SHP77 (cell line): ENCODE data around the gene CENATAC.
"Not testable (repeated sequence)": the region's sequence is repeated elsewhere in the genome, so short reads cannot be mapped to it uniquely, and the experiment has no call there.

Source experiments
- DNase-seq, 2 experiments: peaks; one replicate each; lab custom pipeline; 2025; lab: John Stamatoyannopoulos, UW

CENATAC gene

DNA sequence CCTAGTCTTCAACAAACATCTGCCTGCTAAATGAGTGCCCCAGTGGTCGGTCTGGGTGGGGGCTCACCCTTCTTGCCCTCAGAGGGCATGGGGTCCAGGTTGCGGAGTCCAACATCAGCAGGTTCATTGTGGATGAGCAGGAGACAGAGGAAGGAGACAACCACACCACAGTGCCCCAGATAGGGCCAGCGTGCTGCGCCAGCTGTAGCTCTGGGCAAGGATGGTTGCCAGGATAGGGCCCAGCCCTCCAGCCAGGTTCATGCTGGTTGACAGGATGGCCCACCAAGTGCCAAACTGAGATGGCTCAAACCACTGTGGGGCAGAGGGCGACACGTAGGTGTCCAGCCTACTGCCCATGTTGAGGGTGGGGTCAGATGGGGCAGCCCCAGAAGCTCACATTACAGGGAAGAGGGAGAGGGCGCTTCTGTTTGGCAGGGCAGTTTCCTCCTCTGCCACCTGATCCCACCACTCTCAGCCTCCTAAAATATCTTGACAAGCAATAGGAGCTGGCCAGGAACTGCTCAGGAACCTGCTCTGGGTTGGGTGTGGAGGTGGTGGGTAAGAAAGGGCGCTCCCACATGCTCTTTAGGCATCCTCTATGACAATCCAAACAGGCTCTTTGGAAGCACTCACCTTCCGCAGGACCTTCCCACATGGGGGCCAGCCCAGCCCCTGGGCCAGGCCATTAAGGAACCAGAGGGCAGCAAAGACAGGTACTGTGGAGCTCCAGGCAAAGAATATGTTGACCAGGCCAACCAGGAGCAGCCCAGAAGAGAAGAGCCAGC lies 29.8 kb downstream of the CENATAC start:
- no peak for DNase-seq

DNA sequence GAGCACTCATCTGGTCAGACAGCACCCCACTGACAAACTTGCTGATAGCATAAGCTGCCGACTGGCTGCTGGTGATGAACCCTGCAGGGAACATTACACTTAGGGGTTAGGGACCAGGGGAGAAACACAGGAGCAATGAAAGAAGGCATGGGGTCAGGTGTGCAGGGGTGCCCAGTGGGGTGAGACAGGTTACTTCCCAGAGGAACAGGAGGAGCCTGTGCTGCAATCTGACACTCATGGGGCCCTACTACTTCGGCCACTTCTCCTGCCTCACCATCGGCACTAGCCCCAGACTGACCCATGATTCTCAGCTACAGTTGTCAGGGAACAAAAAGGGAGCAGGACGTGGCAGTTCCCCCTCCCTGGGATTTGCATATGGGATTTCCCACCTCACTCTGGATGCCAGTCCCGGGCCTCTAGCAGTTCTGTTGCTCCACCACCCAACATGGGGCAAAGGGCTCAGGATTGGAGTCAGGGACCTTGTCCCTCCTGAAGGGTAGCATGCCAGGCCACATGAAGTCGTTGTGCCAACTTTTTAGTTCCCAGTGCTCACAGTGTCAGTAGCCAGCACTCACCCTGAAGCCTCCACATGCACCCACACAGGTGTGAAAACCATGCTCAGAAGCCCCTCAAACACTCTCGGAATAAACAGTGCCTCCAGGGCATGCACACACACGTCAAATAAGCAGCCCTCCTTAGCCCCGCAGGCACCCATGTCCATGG lies 30.6 kb downstream of the CENATAC start:
- no peak for DNase-seq

DNA sequence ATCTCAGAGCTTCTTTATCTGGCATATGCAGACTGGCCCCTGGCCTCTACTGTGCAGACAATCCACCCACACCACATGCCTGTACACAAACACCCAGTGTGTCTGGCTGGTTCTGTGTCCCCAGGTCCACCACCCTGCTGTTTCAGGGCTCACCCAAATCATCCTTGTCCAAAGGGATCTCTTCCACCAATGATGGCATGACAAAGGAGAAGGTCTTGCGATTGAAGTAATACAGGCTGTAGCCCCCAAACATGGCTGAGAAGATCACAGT lies 31.1 kb downstream of the CENATAC start:
- DNase-seq, result no peak

DNA sequence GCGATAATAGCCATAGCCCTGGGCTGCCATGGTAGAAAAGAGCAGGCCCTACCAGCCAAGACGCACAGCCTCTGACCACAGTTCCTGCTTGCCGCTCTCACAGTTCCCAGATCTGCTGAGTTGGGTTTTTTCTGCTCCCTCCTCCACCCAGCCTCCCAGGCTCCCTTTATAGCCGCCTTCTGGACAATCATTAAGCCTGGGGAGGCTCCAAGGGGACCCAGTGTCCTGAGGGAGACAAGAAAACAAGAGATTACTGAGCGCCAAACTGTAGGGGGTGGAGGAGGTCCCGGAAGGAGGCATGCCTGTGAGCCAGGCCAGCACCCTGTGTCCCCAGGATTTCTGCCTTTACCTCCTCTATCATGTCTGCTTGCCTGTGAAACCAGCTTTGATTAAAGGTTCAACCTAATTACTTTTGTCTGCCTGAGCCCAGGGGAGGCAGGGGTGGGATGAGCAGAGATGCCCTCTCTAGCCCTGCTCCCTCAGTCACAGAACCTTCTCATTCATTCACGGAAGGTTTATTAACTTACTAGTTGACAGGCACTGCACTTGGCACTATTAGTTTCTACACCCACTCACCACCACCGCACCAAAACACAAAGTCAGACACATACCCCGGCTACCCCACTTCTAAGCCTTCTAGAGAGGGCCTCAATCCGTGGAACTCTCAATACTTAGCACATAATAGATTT lies 31.5 kb downstream of the CENATAC start:
- DNase-seq, result no peak

DNA sequence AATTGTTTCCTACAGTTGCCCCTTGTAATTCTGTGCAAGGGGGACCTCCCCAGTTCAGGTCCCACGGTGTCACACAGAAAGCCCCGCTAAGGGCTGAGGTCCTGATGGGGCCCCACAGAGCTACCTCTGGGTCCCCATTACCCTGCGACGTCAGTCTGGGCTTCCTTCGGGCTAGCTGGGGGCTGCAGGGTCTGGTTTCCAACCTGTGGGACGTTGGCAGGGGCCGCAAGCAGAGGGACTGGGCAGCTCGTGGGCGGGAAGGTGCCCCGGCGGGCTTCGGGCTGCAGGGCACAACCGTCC lies 32.0 kb downstream of the CENATAC start:
- DNase-seq, result no peak

DNA sequence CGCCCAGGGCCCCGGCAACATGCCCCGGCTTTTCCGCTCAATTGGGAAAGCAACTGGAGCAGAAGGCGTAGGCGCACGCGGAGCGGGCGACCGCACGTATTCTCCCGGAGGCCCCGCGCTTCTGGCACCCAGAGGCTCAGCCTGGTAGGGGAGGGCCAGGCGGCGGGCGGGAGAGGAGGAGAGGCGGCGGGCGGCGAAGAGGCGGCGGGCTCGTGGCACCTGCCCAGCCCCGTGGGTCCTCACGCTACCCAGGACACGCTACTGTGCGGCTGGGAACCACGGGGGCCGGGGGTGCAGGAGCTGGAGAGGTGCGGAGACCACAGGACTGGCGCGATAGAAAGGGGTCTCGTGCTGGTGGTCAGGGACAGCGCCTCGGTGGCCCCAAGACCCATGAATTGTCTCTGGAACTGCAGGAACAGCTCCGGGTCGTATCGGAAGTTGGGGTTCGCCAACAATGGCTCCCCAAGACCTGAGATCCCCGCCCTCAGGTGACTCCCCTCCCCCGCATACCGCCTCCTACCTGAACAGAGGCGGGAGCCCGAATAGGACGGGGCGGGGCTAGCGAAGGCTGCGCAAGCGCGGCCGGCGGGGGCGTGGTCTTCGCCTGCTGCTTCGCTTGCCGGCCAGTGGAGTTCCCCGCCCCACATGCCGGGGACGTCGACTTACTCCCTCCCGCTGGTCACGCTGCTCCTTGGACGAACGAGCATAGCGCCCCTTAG lies 32.5 kb downstream of the CENATAC start, which contains the start of gene SLC37A4:
SLC37A4 (minus strand) TSS at position 549 of the 719 bp plus-strand sequence.
- DNase-seq, result peak; percentile 95 to 99

DNA sequence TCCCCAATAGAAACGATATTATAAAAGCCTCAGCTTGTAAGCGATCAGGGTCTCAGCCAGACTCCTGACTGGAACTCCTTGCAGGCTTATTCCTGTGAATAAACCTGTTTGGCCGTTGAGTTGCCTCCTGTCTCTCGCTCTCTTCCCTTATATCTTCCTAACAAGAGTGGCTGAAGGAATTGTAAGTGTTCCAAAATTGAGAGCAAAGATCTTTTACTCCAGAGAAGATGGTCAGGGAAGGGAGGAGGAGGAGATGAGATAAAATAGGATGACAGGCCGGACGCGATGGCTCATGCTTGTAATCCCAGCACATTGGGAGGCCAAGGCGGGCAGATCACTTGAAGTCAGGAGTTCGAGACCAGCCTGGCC lies 34.0 kb downstream of the CENATAC start:
- no peak for DNase-seq

DNA sequence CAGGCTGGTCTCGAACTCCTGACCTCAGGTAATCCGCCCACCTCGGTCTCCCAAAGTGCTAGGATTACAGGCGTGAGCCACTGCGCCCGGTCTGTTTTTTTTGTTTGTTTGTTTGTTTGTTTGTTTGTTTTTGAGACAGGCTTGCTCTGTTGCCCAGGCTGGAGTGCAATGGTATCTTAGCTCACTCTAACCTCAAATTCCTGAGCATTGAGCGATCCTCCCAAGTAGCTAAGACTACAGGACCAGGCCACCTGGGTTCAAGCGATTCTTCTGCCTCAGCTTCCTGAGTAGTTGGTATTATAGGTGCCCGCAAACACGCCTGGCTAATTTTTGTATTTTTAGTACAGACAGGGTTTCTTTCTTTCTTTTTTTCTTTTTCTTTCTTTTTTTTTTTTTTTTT lies 35.5 kb downstream of the CENATAC start:
- DNase-seq, result not testable (repeated sequence)

DNA sequence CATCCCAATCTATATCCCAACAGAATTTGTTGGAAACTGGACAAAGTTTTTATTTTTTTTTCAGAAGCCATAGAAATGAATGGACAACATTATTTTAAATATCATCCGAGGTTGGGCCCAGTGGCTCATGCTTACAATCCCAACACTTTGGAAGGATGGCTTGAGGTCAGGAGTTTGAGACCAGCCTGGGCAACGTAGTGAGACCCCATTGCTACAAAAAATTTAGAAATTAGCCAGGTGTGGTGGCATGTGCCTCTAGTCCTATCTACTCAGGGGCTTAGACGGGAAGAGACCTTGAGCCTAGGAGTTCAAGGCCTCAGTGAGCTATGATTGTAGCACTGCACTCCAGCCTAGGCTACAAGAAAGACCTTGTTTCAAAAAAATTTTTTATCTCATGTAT lies 36.9 kb downstream of the CENATAC start:
- no peak for DNase-seq

DNA sequence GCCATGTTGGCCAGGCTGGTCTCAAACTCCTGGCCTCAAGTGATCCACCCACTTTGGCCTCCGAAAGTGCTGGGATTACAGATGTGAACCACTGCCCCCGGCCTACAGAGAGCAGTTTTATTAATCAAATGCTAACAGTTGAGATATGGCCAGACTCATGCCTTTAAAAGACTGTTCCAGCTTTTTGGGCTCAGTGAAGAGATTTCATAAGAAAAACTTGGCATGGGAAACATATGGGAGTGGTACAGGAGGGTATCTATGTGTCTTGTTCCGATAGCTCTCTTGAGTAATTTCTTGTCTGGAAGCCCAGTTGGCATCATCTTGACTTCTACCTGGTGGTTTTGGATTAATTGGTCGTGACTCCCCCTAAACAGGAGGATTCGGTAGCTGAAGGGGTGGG lies 40.9 kb downstream of the CENATAC start:
- DNase-seq, result no peak

DNA sequence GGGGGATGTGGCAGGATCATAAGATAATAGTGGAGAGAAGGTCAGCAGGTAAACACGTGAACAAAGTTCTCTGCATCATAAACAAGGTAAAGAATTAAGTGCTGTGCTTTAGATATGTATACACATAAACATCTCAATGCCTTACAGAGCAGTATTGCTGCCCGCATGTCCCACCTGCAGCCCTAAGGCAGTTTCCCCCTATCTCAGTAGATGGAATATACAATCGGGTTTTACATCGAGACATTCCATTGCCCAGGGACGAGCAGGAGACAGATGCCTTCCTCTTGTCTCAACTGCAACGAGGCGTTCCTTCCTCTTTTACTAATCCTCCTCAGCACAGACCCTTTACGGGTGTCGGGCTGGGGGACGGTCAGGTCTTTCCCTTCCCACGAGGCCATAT lies 41.5 kb downstream of the CENATAC start:
- not testable (repeated sequence) for DNase-seq

DNA sequence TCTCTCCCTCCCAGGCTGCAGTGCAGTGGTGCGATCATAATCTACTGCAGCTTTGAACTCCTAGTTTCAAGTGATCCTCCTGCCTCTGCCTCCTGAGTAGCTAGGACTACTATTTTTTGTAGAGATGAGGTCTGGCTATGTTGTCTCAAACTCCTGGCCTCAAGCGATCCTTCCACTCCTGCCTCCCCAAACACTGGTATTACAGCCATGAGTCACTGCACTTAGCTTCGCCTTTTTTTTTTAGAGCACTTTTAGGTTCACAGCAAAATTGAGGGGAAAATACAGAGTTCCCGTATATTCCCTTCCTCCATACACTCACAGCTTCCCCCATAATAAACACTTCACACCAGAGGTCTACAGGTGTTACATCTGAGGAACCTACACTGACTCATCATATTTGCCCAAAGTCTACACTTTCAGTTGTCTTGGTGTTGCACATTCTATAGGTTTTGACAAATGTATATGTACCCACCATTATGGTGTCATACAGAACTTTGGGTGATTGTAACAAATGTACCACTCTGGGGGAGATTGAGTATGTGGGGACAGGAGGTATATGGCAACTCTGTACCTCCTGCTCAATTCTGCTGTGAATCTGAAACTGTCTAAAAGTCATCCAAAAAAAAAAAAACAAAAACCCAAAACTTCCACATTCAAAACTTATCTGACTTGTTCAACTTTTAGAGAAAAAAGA lies 44.0 kb downstream of the CENATAC start:
- no peak for DNase-seq

DNA sequence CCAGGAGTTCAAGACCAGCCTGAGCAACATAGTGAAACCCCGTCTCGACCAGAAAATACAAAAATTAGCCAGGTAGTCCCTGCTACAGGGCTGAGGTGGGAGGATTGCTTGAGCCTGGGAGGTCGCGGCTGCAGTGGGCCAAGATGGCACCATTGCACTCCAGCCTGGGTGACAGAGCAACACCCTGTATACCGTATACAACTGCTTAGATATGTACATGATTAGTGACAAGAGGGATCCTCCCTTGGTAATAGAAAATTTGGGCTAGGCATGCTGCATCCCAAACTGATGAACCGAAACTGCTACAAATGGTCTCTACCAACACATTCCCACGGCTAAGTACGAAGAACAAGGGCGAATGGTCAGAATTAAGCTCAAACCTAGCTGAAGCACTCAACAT lies 45.0 kb downstream of the CENATAC start:
- DNase-seq, result no peak

DNA sequence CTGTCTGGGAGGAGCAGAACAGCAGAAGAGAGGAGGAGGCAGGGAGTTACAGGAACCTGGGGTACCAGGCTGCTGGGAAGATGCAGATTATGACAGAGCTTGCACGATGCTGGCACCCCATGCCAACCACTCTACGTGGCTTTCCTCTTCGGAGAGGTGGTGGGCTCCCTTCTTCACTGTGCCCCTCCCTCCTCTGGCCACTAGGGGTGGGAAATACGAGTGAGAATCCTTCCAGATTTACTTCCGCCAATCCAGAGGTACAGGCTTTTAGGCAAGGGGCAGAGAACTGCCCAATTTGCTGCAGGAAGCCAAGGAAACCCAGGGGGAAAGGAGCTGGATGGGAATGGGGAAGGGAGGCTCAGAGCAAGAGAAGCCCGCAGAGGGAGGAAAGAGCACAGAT lies 46.8 kb downstream of the CENATAC start:
- no peak for DNase-seq

DNA sequence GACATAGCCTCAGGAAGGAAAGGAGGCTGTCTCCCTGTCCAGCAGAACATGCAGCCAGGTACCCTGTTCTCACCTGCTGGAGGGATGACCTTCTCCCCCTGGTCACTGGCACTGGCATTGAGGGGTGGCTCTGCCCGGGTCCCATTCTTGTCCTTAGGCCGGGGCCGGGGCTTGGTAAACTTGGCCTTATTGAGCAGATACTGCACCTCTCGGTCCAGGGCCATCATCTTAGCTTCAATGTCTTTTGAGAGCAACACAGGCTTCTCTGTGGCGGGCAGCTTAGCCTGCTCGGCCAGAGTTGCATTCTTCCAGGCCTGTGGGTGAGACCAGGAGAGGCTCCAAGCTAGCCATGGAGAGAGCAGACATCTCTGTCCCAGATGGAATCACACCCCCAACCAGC lies 48.6 kb downstream of the CENATAC start:
- no peak for DNase-seq

DNA sequence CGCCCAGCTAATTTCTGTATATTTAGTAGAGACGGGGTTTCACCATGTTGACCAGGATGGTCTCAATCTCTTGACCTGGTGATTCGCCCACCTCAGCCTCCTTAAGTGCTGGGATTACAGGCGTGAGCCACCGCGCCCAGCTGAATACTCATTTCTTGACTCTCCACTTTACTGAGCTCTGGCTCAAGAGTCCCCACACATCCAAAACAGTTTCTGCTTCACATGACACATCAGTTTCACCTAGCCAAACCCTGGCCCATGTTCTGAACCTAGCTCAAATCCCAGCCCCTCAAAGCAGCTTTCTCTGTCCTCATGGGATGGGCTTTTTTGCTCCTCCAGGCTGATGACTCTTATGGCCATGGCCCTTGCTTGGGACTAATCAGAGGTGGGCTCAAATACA lies 49.3 kb downstream of the CENATAC start:
- no peak for DNase-seq

DNA sequence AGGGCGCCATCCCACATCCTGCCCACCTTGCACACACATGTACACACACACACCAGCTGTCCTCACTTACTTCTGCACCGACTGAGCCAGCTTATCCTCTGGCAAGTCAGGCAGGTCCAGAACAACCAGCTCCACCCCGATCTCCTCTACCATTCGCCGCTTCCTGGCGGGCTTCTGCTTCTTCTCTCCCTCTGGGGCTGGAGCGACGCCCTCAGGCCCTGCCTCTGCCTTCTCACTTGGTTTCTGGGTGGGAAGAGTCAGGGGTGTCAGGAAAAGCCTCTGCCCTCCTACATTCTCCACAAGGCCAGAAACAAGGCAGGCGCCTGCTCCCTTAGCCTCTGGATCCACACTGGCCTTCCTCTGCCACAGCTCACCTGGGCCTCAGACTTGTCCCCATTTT lies 50.7 kb downstream of the CENATAC start:
- DNase-seq, result no peak

DNA sequence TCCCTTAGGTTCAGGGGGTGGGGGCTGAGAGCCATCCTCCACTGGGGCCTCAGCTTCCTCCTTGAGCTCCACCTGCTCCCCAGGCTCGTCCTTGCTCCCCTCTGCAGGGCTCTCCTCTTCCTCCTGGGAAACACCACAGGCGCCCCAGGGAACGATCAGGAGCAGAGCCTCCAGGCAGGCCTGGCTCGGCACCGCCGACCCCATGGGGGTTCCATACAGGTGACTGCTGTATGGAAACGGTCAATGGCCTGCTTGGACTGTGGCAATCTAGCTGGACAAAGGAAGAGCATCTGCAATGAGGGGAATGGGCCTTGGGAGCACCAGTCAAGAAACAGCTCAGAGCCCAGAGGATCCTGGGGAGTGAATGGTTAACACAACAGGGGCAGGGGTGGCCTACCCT lies 51.1 kb downstream of the CENATAC start:
- DNase-seq, result no peak

DNA sequence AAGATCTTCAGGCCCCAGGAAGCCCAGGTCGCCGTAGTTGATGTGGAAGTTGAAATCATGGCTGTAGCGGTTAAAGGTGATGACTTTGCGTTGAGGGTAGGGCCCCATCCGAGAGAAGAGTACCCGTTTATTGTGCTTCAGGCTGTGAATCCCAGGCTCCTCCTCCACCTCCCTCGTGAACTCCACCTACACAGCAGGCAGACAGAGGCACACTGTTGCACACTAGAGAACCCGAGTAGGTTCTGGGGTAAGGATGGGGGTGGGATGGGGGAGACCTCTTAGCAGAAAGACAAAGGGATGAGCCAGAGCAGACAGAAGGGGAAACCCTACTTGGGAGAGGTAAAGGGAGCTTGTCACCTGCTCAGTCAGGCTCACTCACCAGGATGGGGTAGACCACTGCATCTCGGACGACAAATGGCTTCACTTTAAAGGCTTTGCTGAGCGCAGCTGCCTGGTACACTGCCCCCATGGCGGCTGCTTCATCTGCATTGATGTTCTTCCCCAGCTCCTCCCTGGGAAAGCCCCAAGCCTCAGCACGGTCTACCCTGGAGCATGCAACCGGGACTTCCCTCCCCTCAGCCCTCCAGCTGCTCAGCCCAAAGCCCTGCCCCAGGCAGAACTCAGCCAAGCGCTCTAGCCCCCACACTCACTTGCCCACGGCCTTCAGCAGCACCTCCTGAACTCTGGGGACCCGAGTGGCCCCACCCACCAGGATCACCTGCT lies 53.7 kb downstream of the CENATAC start:
- no peak for DNase-seq

DNA sequence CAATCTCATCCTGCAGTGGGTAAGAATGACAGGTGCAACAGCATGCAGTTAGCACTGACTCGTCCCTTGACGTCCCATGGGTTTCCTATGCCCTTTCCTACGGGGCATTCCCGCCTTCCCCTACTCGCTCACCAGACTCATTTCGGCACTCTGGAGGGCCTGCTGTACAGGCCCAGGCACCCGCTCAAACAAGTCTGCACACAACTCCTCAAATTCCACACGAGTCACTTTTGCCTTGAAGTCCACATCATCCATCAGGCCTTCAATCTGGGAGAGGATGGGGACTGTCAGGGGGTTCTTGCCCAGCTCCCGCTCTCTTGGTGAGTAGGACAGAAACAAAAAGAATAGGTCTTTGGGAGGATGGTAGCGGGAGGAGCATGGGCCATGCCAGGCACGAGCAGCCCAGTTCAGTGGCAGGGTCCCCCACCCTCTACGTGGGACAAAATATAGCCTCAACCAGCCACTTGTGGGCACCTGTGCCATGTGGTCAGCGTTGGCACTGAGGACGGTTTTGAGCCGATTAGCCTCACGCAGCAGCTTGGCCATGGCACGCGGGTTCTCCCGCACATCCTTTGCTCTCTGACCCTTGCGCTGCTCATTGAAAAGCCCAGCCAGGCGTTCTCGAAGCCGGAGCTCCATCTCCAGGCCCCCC lies 54.4 kb downstream of the CENATAC start:
- DNase-seq, result no peak

DNA sequence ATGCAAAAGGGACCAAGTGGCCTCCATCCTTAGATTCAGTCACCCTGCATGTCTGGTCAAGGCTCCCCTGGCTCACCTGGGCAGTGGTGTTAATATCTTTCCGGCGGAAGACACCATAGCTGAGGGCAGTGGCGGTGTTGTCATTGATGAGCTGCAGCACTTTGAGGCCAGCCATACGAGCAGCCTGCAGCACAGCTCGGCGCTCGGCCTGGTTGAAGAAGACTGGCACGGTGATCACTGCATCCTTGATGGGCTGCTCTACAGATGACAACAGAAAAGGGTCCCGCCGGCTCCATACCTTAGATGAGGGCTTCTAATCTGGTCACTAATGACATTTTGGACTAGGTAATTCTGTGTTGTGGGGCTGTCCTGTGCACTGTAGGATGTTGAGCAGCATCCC lies 56.5 kb downstream of the CENATAC start:
- DNase-seq, result no peak
